NCI-H2227 treated with DMSO at 0.1 percent for 48 hours (cell line): ENCODE measurements around the gene SCARB1.

Experiments
- DNase-seq: peaks from one replicate; lab custom pipeline; 2025; lab: John Stamatoyannopoulos, UW

SCARB1 gene

GRCh38 chr12:124760560-124760959 lies 103.1 kb downstream of the SCARB1 start:
- DNase-seq, result no peak

DNA sequence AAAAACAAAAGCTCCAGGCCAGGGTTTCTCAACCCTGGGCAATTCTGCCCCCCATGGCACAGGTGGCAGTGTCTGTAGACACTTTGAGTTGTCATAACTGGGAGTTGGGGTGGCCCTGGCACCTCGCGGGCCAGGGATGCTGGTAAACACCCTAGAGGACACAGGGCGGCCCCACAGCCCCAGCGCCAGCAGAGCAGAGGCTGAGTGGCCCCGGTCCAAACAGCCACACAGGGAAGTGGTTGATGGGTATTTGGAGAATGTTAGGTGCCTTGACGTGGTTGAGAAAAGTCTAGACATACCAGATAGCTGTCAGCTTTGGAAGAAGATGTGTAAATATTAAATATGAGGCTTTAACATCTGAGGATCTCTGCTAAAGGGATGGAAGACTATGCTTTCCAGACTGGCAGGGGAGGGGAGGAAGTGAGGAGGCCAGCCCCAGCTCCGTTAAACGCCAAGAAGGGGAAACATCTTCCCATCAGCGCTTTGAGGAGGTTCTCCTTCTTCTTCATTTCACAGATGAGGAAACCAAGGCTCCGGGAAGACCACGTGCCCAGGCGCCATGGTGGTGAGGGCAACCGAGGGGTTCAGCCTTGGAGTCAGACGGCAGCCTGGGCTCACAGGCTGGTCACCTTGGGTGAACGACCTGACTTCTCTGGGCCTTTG lies 103.7 kb downstream of the SCARB1 start:
- no peak for DNase-seq

DNA sequence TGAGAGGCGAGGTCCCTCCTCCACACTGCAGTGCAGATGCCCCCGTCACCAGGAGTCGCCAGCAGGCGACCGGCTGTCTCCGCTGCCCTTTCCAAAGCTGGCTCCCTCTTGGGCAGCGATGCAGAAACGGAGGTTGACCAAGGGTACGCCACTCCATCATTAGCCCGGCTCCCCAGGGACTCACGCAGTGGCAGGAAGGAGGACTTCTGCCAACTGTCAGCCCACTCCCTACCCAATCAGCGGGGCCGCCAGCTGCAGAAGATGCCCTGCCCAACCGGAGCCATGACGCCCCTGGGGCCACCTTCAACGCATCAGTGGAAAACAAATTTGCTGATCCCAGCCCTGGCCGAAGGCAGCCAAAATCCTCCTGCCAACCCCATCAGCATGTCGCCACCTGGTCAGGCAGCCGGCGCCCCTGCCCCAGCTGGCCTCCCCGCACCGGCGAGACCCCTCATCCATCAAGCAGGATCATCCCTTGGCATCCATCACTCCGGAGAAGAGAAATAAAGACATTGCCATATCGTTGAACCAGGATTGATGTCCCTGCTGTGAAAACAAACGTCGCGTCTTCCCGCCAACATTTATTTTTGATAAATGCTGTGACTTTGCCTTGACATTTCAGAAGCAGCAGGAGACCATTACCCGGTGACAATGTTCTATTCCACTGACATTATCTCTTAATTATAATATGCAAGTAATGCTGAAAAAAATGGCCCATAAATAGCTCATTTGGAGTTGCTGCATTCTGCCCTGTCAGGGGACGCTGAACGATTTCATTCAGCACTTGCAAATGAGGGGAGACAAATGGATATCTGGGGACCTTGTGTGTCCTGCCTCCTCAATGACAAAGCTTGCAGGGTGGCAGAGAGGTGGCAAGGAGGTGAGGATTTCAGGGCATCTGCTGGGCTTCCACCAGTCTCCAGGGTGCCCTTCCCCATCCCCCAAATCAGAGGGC lies 105.1 kb downstream of the SCARB1 start:
- DNase-seq, result peak; percentile 70

GRCh38 chr12:124757329-124757728 lies 106.3 kb downstream of the SCARB1 start:
- no peak for DNase-seq

GRCh38 chr12:124756760-124757159 lies 106.9 kb downstream of the SCARB1 start:
- DNase-seq, result no peak

DNA sequence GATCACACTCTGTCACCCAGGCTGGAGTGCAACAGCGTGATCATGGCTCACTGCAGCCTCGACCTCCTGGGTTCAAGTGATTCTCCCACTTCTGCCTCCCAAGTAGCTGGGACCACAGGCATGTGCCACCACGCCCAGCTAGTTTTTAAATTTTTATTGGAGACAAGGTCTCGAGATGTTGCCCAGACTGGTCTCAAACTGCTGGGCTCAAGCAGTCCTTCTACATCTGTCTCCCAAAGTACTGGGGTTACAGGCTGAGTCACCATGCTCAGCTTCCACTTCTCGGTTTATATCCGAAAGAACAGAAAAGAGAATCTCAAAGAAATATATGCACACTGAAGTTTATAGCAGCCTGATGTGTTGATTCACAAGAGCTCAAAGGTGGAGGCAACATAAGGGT lies 107.5 kb downstream of the SCARB1 start:
- no peak for DNase-seq

DNA sequence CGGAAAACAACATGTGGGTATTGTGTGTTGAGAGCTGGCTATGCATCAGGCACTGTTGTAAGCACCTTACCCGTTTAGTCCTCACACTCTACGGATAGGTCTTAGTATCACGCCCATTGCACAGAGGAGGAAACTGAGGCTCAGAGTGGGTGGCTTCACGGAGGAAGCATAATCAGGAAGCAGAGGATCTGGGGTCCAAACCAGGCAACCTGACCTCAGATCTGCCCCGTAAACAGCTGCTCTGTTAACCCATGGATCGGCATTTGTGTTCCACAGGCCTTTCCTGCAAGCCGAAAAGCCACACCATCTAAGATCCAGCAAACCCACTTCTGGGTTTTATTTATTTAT lies 107.9 kb downstream of the SCARB1 start:
- no peak for DNase-seq

GRCh38 chr12:124754949-124755800 lies 108.5 kb downstream of the SCARB1 start:
- DNase-seq, result peak; percentile 80

DNA sequence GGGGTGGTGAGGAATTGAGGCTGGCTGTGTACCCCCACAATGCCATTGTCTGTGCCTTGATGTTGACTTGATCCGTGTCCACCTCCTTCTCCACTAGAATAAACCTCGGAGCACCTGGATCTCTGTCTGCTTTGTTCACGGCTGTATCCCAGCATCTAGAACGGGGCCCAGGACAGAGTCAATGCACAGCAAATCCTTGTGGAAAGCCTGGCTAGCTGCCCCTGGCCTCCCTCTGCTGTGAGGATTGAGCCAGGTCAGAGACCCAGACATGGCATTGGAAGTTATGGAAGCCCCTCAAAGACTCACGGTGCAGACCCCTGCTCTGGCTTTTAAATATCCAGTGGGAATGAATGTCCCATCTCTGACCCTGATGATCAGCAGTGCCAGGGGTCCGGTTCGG lies 109.2 kb downstream of the SCARB1 start:
- DNase-seq, result no peak

- no peak for DNase-seq
These were observed 109.7 kb downstream of the SCARB1 start for GRCh38 chr12:124753993-124754392.

DNA sequence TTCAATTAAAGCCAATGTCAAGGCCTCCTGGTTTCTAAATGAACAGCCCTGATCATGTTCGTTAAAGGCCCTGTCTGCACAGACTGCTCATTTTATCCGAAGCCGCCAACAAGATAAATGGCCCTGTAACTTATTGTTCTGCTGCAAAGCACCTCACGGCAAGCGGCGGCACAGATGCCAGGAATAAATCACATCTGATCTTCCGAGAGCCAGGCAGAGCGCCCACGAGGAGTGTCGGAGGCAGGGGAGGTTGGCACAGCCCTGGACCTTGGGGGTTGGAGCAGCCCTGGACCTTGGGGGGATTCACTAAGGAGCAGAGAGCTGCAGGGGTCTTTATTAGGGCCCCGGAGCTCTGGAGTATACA lies 110.5 kb downstream of the SCARB1 start:
- peak; percentile 30 for DNase-seq

- DNase-seq, result no peak
These were observed 111.0 kb downstream of the SCARB1 start for GRCh38 chr12:124752437-124753227.

DNA sequence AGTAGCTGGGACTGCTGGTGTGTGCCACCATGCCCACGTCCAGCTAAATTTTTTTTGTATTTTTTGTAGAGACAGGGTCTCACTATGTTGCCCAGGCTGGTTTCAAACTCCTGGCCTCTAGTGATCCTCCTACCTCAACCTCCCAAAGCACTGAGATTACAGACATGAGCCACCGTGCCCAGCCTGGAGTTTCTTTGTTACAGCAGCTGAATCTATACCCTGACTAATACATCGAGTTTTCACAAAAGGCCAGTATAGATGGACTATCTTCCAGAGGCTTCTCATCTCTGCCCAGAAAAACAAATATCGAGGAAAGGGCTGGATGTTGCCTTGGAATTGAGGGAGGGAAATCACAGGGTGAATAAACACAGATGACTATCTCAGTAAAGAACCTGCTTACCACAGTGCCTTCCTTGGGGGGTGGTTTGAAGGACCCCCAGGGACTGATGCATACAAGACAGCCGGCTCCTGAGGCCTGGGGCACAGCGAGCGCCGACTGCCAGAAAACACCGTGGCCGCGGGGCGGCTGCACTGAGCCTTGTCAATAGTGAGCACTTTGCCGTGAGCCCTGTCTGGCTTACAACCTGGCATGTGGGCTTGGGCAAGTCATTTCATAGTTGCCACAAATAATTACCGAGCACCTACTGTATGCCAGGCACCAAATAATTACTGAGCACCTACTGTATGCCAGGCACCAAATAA lies 111.9 kb downstream of the SCARB1 start:
- DNase-seq, result no peak

- no peak for DNase-seq
These were observed 112.7 kb downstream of the SCARB1 start for GRCh38 chr12:124750787-124751471.

DNA sequence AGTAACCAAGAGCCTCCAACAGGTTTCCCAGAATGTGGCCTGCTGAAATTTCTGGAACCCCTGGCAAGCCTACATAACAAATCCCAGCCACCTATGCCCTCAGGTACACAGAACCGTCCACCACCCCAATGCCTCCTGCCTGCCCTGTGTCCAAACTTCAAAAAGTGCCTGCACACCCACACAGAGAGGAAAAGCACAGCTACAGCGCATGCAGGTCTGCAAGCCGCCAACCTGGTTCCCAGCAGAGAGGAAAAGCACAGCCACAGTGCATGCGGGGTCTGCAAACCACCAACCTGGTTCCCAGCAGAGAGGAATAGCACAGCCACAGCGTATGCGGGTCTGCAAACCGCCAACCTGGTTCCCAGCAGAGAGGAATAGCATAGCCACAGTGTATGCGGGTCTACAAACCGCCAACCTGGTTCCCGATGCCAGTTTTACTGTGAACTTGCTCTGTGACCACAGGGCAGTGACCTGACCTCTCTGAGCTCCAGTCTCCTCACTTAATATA lies 113.5 kb downstream of the SCARB1 start:
- no peak for DNase-seq

GRCh38 chr12:124749725-124750124 lies 113.9 kb downstream of the SCARB1 start:
- no peak for DNase-seq

DNA sequence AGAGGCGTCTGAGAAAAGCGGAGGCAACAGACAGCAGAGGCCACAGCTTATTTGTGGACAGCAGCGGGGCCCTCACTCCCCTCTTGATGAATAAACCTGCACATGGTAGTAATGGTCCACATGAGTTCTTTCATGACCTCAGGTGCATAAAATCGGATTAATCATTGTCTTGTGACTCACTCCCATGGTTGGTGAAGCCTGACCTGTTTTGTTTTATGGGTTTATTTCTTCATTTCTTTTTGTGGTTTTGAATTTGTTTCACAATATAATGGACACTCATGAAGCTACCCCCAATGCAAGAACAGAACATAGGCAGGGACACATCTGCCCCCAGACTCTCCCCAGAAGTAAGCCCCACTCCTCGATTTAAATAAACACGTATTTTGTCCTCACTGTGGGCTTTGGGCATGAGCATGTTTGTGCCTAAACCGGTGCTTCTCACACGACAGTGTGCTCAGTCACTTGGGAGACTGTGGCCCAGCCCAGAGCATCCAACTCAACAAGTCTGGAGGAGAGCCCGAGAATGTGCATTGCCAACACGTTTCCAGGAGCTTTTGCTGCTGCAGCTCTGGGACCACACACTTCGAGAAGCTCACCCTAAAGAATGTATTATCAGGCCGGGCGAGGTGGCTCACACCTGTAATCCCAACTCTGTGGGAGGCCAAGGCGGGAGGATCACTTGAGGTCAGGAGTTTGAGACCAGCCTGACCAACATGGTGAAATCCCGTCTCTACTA lies 116.1 kb downstream of the SCARB1 start:
- no peak for DNase-seq

- DNase-seq, result no peak
These were observed 116.8 kb downstream of the SCARB1 start for GRCh38 chr12:124746649-124747425.
